ENCODE data around the gene NYNRIN.

DNA sequence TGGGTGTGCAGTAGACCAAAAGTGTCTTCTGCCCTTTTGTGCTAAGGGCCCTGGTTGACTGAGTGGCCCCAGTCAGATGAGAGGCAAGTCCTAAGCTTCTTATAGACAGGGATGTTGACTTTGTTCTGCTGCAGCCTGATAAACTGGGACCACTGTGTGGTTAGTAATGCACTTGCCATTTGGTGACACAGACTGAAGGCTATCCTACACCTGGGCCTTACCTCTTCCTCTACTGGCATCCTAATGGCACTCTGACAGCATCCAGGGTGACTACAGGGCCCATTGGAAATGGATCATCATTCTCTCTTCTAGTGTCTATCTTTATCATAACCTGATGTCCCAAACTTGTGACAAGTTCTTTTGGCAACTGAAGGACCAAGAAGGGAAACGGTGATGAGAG is 40.5 kb downstream of the NYNRIN start:
- TF ChIP-seq, protein P1, sequence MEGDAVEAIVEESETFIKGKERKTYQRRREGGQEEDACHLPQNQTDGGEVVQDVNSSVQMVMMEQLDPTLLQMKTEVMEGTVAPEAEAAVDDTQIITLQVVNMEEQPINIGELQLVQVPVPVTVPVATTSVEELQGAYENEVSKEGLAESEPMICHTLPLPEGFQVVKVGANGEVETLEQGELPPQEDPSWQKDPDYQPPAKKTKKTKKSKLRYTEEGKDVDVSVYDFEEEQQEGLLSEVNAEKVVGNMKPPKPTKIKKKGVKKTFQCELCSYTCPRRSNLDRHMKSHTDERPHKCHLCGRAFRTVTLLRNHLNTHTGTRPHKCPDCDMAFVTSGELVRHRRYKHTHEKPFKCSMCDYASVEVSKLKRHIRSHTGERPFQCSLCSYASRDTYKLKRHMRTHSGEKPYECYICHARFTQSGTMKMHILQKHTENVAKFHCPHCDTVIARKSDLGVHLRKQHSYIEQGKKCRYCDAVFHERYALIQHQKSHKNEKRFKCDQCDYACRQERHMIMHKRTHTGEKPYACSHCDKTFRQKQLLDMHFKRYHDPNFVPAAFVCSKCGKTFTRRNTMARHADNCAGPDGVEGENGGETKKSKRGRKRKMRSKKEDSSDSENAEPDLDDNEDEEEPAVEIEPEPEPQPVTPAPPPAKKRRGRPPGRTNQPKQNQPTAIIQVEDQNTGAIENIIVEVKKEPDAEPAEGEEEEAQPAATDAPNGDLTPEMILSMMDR (IDR thresholded peaks at IDR 0.05), result no peak
- no peak for TF ChIP-seq POLR2AphosphoS5 (IDR thresholded peaks at IDR 0.05)
